Measurements from ENCODE around the gene SHROOM1. TPM values are rescaled to one million over a fixed set of nuclear protein-coding genes. Genes with fewer than 3 reads are reported as not detected.

Gene SHROOM1
- total RNA-seq, 4 donors from 2014 or later: 2.7 to 10.7 (median 3.7) TPM

GRCh38 chr5:132785365-132785764, 45.1 kb downstream of the SHROOM1 start:
- WGBS, 2 donors: 64 to 65% methylated on average over 5 of the region's 5 CpGs

GRCh38 chr5:132782101-132782500, 48.3 kb downstream of the SHROOM1 start:
- H3K36me3 ChIP-seq: no peaks in the 10 kb centered on the region
- intact Hi-C loops (cut with DNase I): no loop called here
- no peak overlapping the region for H3K27ac ChIP-seq
- 58 to 61% methylated on average over 3 to 4 of the region's 4 CpGs for WGBS, 2 donors
- no peak for DNase-seq
- H3K27me3 ChIP-seq: peaks cover 0 to 4% (median 0%) of the 10 kb centered on the region in 4 donors
- H3K4me3 ChIP-seq: no peak overlapping the region
- no peak for TF ChIP-seq POLR2A (IDR thresholded peaks at IDR 0.05)
- TF ChIP-seq CTCF (IDR thresholded peaks at IDR 0.05): no peak
- no peaks in the 10 kb centered on the region for H3K9me3 ChIP-seq
- peaks cover 0 to 23% (median 10%) of the 10 kb centered on the region in 3 donors for H3K4me1 ChIP-seq

More at GRCh38 chr5:132785365-132785764, 45.1 kb downstream of the SHROOM1 start:
- H3K27me3 ChIP-seq: peaks cover 0 to 4% (median 0%) of the 10 kb centered on the region in 4 donors
- H3K4me1 ChIP-seq: peaks cover 0 to 10% (median 3%) of the 10 kb centered on the region in 3 donors
- H3K9me3 ChIP-seq: no peaks in the 10 kb centered on the region
- H3K36me3 ChIP-seq: no peaks in the 10 kb centered on the region
- DNase-seq: no peak
- no peak overlapping the region for H3K4me3 ChIP-seq
- H3K27ac ChIP-seq: no peak overlapping the region
- no peak for TF ChIP-seq CTCF (IDR thresholded peaks at IDR 0.05)
- no peak for TF ChIP-seq POLR2A (IDR thresholded peaks at IDR 0.05)
- intact Hi-C loops (cut with DNase I): no loop called here

GRCh38 chr5:132781029-132781428, 49.4 kb downstream of the SHROOM1 start:
- no peak overlapping the region for H3K27ac ChIP-seq
- intact Hi-C loops (cut with DNase I): no loop called here
- TF ChIP-seq CTCF (IDR thresholded peaks at IDR 0.05) (no peak), POLR2A (IDR thresholded peaks at IDR 0.05) (no peak)
- H3K4me1 ChIP-seq: peaks cover 4 to 28% (median 12%) of the 10 kb centered on the region in 3 donors
- no peaks in the 10 kb centered on the region for H3K9me3 ChIP-seq
- 84 to 91% methylated on average over 4 of the region's 4 CpGs for WGBS, 2 donors
- H3K27me3 ChIP-seq: peaks cover 0 to 2% (median 0%) of the 10 kb centered on the region in 4 donors
- no peaks in the 10 kb centered on the region for H3K36me3 ChIP-seq
- H3K4me3 ChIP-seq: no peak overlapping the region
- DNase-seq: no peak

GRCh38 chr5:132780577-132780976, 49.9 kb downstream of the SHROOM1 start:
- Histone ChIP-seq H3K27me3 (no peaks in the 10 kb centered on the region), H3K9me3 (no peaks in the 10 kb centered on the region), H3K27ac (no peak overlapping the region), H3K4me3 (no peak overlapping the region), H3K4me1 (peaks cover 9 to 33% (median 16%) of the 10 kb centered on the region in 3 donors), H3K36me3 (no peaks in the 10 kb centered on the region)
- intact Hi-C loops (cut with DNase I): no loop called here
- DNase-seq: no peak
- TF ChIP-seq CTCF (IDR thresholded peaks at IDR 0.05) (no peak), POLR2A (IDR thresholded peaks at IDR 0.05) (no peak)
- 67 to 81% methylated on average over 1 of the region's 1 CpG for WGBS, 2 donors

GRCh38 chr5:132779961-132780360, 50.5 kb downstream of the SHROOM1 start:
- Histone ChIP-seq H3K4me3 (no peak overlapping the region), H3K36me3 (no peaks in the 10 kb centered on the region), H3K27me3 (no peaks in the 10 kb centered on the region), H3K9me3 (no peaks in the 10 kb centered on the region), H3K27ac (no peak overlapping the region), H3K4me1 (peaks cover 13 to 39% (median 22%) of the 10 kb centered on the region in 3 donors)
- DNase-seq: no peak
- 97 to 98% methylated on average over 2 to 3 of the region's 3 CpGs for WGBS, 2 donors
- intact Hi-C loops (cut with DNase I): no loop called here
- TF ChIP-seq POLR2A (IDR thresholded peaks at IDR 0.05) (no peak), CTCF (IDR thresholded peaks at IDR 0.05) (no peak)

All from esophagus squamous epithelium (tissue), 5 donors.